Measurements from ENCODE around the gene DGKH.
"Not testable (repeated sequence)": the region's sequence is repeated elsewhere in the genome, so short reads cannot be mapped to it uniquely, and the experiment has no call there.

Gene DGKH

DNA sequence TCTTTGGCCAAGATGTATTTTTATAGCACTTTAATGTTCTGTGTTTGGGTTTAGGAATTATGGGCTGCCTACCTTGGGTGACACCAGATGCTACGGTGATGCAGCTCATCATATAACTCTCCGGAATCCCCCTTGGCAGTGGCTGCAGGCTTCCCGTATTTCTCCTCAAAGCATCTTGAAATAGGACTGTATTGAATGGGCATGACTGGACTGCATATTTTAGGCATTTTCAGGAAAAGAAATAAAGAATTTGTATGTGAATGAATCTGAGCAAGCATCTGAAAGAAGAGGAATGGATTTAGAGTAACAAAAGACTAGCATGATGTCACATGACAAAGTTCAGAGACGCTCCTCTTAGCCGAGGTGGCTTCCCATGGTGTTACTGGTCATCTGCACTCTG is 70.6 kb downstream of the DGKH start:
- no peak for DNase-seq

DNA sequence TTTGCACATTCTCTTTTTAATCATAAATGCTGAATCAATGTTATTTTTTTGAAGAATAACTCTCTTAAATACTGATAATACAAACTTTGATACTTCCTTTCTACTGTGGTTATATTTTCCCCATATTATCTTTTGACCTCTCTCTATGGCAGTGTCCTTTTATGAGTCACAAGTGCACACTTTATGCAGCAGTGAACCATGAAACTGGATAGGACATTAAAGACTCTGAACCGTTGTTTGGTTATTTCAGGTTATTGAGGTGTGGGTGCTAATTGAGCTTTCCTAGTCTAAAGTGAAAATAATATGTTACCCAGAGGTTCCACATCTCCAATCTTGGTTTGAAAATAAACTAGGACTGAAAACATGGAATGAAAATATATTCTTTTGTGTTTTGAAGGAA is 71.4 kb downstream of the DGKH start:
- DNase-seq: no peak

- no peak for DNase-seq
These were observed 75.2 kb downstream of the DGKH start for GRCh38 chr13:42123600-42123999.

- DNase-seq: no peak
These were observed 76.6 kb downstream of the DGKH start for GRCh38 chr13:42125046-42125445.

GRCh38 chr13:42127047-42127446 is 78.6 kb downstream of the DGKH start:
- DNase-seq: no peak

- no peak for DNase-seq
These were observed 80.6 kb downstream of the DGKH start for GRCh38 chr13:42129033-42129432.

DNA sequence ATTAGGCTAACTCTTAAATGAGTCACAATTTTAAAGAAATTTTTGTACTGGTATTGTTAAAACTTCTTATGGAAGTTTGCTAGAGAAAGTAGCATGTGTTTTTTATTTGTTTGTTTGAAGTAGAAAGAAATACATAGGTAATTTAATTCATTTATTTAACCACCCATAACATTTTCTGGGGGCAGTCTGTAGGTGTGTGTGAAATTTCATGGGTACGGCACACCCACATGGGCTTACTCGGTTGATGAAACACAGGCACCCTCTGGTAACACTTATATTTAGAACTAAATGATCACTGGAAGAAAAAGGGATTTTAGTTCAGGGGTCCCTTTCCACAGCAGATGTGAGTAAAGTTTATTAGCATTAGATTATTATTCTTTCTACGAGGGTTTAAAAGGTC is 88.1 kb downstream of the DGKH start:
- no peak for DNase-seq

- DNase-seq: no peak
These were observed 89.5 kb downstream of the DGKH start for GRCh38 chr13:42137856-42138537.

- DNase-seq: no peak
These were observed 92.0 kb downstream of the DGKH start for GRCh38 chr13:42140494-42140893.

GRCh38 chr13:42141052-42141451 is 92.6 kb downstream of the DGKH start:
- DNase-seq: not testable (repeated sequence)

- DNase-seq: no peak
These were observed 97.9 kb downstream of the DGKH start for GRCh38 chr13:42146359-42146758.

GRCh38 chr13:42148538-42148937 is 100.1 kb downstream of the DGKH start:
- DNase-seq: no peak

DNA sequence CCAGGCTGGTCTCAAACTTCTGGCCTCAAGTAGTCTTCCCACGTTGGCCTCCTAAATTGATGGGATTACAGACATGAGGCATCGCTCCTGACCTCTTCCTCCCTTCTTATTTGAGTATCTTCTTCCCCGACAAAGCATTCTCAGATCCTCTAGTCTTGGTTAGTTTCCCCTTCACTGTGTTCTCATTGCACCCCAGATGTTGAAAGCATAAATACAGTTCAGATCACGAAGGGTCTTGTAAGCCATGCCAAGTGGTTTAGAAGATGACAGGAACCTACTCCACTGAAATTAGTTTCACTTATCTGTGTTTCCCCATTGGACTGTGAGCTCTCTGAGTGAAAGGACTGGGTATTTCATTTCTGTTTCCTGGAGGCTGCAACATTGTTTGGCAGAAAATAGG is 100.7 kb downstream of the DGKH start:
- no peak for DNase-seq

DNA sequence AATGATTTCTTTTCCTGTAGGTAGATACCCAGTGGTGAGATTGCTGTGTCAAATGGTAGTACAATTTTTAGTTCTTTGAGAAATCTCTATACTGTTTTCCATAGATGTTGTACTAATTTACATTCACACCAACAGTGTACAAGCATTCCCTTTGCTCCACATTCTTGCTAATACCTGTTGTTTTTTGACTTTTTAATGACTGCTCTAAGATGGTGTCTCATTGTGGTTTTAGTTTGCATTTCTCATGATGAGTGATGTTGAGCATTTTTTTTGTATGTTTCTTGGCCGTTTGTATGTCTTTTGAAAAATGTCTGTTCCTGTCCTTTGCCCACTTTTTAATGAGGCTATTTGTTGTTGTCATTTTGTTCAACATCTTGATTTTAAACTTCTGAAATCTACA is 103.3 kb downstream of the DGKH start:
- no peak for DNase-seq

DNA sequence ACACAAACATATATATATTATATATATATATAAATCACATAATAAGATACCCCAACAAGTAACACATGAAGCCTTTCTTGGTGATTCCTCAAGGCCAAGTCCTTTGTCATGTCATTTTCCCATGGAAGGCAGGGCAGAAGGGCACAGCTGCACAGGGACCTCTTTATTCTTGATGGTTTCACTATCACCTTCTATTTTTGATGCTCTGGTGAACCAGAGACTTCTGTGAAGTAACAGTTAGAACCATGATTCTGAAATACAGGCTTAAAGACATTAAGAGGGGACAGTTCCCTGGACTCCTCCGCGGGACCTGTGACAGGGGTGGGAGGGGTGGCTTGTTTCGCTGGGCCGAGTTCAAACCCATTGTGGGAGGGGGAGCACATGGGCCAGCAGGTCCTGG is 104.0 kb downstream of the DGKH start:
- no peak for DNase-seq

GRCh38 chr13:42153199-42154113 is 105.0 kb downstream of the DGKH start:
- DNase-seq: no peak

GRCh38 chr13:42155251-42155650 is 106.8 kb downstream of the DGKH start:
- no peak for DNase-seq

- DNase-seq: not testable (repeated sequence)
These were observed 114.9 kb downstream of the DGKH start for GRCh38 chr13:42163338-42163737.

DNA sequence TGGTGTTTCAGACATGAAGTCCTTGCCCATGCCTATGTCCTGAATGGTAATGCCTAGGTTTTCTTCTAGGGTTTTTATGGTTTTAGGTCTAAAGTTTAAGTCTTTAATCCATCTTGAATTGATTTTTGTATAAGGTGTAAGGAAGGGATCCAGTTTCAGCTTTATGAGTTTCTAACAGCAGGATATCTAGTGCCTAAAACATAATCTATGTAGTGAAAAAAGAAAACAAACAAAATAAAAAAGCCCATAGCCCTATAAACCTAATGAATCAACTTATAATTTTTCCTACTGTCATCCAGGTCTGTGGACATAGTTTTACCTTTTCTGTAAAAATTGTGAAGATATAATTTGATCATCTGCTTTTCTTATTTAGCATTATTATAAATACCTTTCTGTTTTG is 115.5 kb downstream of the DGKH start:
- DNase-seq: not testable (repeated sequence)

GRCh38 chr13:42164557-42165125 is 116.2 kb downstream of the DGKH start:
- no peak for DNase-seq

DNA sequence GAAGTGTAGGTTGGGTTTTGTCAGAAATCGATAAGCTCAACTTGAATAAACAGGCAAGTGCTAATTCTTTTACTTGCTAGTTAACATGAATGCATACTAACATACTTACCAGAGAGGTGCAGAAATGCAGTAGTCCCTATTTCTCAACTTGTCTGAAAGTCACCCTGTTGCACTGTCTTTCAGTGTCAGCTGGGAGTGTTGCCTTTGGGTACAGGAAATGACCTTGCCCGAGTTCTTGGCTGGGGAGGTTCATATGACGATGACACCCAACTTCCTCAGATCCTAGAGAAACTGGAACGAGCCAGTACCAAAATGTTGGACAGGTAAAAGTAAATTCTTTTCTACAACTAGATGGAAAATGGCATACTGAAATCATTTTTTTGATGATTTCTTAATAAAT is 120.0 kb downstream of the DGKH start:
- no peak for DNase-seq

DNA sequence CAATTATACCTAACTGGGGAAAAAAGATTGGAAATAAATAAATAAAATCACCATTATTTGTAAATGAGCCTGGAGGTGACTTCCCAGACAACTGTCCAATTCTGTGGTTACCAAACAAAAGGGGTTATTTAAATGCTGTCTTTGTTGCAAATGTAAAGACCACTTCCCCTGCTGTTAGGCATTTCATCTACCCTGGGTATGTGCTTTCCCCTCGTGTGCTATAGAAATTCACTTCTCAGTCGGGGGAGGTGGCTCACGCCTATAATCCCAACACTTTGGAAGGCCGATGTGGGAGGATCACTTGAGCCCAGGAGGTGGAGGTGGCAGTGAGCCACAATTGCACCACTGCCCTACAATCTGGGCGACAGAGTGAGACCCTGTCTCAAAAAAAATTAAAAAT is 121.6 kb downstream of the DGKH start:
- no peak for DNase-seq

DNA sequence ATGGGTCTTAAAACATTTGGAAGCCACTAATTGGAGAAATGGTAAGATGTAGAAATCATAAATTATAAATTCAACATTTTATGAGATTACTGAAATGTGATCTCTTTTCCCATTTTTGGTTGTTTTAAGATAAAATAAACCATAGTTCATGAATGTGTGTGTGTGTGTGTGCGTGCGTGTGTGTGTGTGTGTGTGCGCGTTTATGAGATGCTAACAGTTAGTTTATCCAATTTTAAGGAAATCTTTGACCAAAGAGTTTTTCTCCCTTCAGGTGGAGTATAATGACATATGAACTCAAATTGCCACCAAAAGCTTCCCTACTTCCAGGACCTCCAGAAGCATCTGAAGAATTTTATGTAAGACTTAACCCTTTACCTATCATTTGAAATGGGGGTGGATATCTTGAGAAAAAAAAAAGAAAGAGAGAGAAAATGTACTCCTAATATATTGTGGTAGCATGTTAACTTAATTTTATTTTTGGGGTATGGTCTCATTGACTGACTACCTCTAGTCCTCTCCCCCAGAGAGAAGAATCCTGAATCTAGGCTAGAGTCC is 125.4 kb downstream of the DGKH start:
- no peak for DNase-seq

Data from activated CD4-positive, alpha-beta T cell treated with anti-CD3 and anti-CD28 coated beads, Interleukin-2, amount 50 U/mL, for 48 hours (primary cell).